BE2C (cell line): Measurements from ENCODE around the gene PSMA3.

ENCODE experiments used
- DNase-seq: peaks from one replicate; pipeline ENCODE4 v3.0.0-alpha.2; 2020
- H3K27me3 ChIP-seq: fragments of 250-450 bp; sonication (Bioruptor Pico); 2 replicates; pipeline ENCODE4 v1.5.1; 2020; ENCODE audit warnings: mild to moderate bottlenecking
- H3K36me3 ChIP-seq: fragments of 250-450 bp; sonication (Bioruptor Pico); 2 replicates; pipeline ENCODE4 v1.5.1; 2020; ENCODE audit warnings: mild to moderate bottlenecking
- H3K4me1 ChIP-seq: fragments of 250-450 bp; sonication (Bioruptor Pico); 2 replicates; pipeline ENCODE4 v1.5.1; 2020
- H3K4me3 ChIP-seq: 2 replicates; pipeline ENCODE4 v1.5.1; 2011; ENCODE audit warnings: low read depth, low read length
- H3K9me3 ChIP-seq: fragments of 250-450 bp; sonication (Bioruptor Pico); 2 replicates; pipeline ENCODE4 v1.5.1; 2020
- TF ChIP-seq, protein P1 (sequence below): IDR thresholded peaks from 2 replicates; pipeline ENCODE4 v1.5.1; 2012; ENCODE audit warnings: mild to moderate bottlenecking, low read depth, low read length

PSMA3 gene

DNA sequence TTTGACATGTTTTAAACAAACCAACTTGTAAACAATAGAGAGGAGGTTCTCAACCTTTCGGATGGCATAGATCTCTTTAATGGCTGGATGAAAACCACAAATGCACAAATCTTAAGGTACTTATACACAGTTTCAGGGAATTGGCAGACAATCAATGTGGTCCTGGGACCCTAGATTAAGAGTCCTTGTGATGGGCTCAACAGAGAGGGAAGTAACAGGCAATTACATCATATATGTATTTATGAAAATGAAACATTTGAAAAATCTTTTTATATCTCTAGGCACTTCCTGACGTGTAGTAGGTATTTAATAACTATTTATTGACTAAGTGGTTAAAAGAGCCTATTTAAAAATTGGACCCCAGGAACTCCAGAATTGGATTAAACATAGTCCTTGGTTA lies 43.8 kb upstream of the PSMA3 start:
- DNase-seq = no peak
- Histone ChIP-seq H3K4me3 (peak overlapping the region; percentile 88), H3K27me3 (no peaks in the 10 kb centered on the region), H3K4me1 (no peaks in the 10 kb centered on the region), H3K36me3 (no peaks in the 10 kb centered on the region; the same call in 1 of the 2 replicates), H3K9me3 (no peaks in the 10 kb centered on the region)
- TF ChIP-seq, protein P1, sequence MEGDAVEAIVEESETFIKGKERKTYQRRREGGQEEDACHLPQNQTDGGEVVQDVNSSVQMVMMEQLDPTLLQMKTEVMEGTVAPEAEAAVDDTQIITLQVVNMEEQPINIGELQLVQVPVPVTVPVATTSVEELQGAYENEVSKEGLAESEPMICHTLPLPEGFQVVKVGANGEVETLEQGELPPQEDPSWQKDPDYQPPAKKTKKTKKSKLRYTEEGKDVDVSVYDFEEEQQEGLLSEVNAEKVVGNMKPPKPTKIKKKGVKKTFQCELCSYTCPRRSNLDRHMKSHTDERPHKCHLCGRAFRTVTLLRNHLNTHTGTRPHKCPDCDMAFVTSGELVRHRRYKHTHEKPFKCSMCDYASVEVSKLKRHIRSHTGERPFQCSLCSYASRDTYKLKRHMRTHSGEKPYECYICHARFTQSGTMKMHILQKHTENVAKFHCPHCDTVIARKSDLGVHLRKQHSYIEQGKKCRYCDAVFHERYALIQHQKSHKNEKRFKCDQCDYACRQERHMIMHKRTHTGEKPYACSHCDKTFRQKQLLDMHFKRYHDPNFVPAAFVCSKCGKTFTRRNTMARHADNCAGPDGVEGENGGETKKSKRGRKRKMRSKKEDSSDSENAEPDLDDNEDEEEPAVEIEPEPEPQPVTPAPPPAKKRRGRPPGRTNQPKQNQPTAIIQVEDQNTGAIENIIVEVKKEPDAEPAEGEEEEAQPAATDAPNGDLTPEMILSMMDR = no peak

DNA sequence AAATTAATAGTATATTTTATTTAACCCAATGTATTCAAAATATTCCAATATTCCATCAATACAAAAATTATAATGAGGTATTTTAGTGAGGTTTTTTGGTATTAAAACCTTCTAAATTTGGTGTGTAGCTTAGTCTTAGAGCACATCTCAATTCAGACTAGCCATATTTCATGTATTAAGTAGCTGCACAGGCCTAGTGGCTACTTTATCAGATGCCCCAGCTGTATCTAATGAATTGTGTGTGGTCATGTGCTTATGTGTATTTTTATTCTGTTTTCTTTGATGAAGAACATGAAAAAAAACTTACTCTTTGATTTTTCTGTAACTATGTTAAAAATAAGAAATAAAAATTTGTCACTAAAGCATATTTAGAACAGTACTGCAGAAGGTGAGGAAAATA lies 31.5 kb upstream of the PSMA3 start:
- Histone ChIP-seq H3K4me3 (no peak overlapping the region), H3K9me3 (no peaks in the 10 kb centered on the region), H3K36me3 (peaks cover 10% of the 10 kb centered on the region), H3K4me1 (no peaks in the 10 kb centered on the region), H3K27me3 (no peaks in the 10 kb centered on the region)
- no peak for DNase-seq
- TF ChIP-seq, protein P1 = no peak

DNA sequence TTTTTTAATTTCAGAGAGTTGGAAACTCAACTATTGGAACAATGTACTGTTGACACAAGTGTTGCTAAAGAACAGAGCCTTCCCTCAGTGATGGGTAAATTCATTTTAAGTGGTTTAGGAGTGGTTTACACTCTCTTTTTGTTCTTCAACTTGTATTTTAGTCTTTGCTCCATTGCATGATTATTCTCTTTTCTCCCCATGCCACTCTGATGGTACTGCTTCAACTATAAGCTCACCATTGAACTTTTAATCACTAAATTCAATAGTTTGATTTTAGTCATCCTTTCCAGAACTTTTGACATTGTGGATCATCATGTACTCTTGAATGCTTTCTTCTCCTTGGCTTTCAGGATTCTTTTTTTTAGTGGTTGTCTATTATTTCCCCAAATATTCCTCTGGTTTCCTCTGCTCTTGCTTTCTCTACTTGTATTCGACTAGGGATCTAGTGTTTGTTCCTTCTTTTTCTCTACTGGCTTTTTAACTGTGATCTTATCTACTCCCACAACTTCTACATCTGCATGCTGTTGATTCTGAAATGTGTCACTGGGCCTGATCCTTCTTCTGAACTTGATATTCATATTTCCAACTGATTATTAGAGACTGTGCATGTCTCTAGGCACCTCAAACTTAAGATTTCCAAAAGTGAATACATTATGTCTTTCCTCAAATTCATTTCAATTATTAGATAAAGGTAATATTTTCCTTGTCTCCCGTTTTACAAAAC lies 29.3 kb upstream of the PSMA3 start:
- H3K4me3 ChIP-seq = no peak overlapping the region
- DNase-seq = no peak
- no peaks in the 10 kb centered on the region for H3K9me3 ChIP-seq
- no peaks in the 10 kb centered on the region for H3K27me3 ChIP-seq
- H3K36me3 ChIP-seq = peaks cover 10% of the 10 kb centered on the region
- TF ChIP-seq, protein P1 = no peak
- no peaks in the 10 kb centered on the region for H3K4me1 ChIP-seq

DNA sequence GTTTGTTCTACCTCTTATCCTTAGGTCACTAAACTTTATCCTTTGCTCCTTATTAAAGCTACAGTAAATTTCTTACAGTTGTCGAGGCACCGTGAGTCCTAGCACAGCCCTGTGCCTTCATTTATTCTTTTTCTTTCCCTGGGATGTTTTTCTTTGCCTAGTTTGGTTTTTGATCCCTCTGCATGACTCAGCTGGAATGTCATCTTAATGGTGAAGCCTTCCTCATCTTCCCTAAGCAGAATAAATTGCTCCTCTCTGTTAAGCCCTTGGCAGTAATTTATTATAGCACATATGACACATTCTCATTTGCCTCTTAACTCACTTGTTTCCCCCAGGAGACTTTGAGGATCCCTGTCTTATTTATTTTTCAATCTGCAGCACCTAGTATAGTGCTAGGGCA lies 28.1 kb upstream of the PSMA3 start:
- Histone ChIP-seq H3K36me3 (peaks cover 3% of the 10 kb centered on the region), H3K4me3 (no peak overlapping the region), H3K4me1 (no peaks in the 10 kb centered on the region), H3K9me3 (no peaks in the 10 kb centered on the region), H3K27me3 (no peaks in the 10 kb centered on the region)
- TF ChIP-seq, protein P1 = no peak
- no peak for DNase-seq

DNA sequence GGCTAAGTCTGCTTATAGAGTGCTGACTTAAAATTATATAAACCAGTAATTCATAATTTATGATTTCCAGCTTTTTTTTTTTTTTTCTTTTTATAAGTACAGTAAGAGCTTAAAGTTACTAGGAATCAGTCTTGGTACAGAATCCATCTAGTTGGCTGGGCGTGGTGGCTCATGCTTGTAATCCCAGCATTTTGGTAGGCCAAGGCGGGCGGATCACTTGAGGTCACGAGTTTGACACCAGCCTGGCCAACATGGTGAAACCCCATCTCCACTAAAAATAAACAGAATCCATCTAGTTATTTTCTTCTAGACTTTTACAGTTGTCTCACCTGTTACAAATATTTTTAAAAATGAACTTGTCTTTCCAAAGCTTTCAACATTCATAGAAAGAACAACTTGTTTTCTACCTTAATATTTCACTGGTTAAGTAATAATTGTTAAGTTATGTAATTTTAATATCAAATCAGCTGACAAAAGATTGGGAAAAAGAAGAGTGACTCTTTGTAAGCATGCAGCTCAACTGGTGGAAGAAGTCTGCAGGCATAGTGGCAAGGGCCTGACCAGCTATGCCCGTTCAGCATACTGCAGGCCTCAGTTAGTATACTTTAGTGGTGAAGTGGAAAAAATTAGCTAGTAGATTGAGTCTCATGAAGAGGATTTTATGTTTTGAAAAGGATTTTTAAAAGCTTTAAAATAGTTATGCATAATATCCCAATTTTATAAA lies 17.4 kb upstream of the PSMA3 start:
- Histone ChIP-seq H3K9me3 (no peaks in the 10 kb centered on the region), H3K4me3 (no peak overlapping the region), H3K27me3 (no peaks in the 10 kb centered on the region), H3K4me1 (no peaks in the 10 kb centered on the region), H3K36me3 (no peaks in the 10 kb centered on the region)
- DNase-seq = no peak
- TF ChIP-seq, protein P1 = no peak
